Calu3 (cell line): ENCODE data around the gene BCOR. TPM values are rescaled to one million over a fixed set of nuclear protein-coding genes. Genes with fewer than 3 reads are reported as not detected.

ENCODE experiments used
- BruUV-seq: library from RNA; stranded (reverse); fragments of 400-500 nt; replicated peaks from 2 replicates; lab custom pipeline; 2021; lab: Mats Ljungman, UMichigan
- CTCF ChIA-PET: fragments of 300-600 bp; sonication (Branson Sonifier 250); formaldehyde crosslinking; loops from one replicate; lab custom pipeline; 2022; ENCODE audit warnings: antibody characterized with exemption; lab: Charles Lee
- DNase-seq: peaks from one replicate; pipeline ENCODE4 v3.0.0; 2022
- H3K27ac Mint-ChIP-seq: one replicate; pipeline ENCODE4 v1.8.0; 2022; ENCODE audit warnings: mixed read lengths; ENCODE audit not compliant: unreplicated experiment
- H3K27me3 Mint-ChIP-seq: one replicate; pipeline ENCODE4 v1.8.0; 2022; ENCODE audit warnings: mixed read lengths; ENCODE audit not compliant: unreplicated experiment
- H3K36me3 Mint-ChIP-seq: one replicate; pipeline ENCODE4 v1.8.0; 2022; ENCODE audit warnings: mild to moderate bottlenecking, moderate library complexity, mixed read lengths; ENCODE audit not compliant: insufficient read depth, unreplicated experiment
- H3K4me1 Mint-ChIP-seq: one replicate; pipeline ENCODE4 v1.8.0; 2022; ENCODE audit warnings: mild to moderate bottlenecking, low read depth, mixed read lengths; ENCODE audit not compliant: unreplicated experiment
- H3K4me3 Mint-ChIP-seq: one replicate; pipeline ENCODE4 v1.8.0; 2022; ENCODE audit warnings: mild to moderate bottlenecking, low read depth, moderate library complexity, mixed read lengths; ENCODE audit not compliant: unreplicated experiment
- H3K9me3 Mint-ChIP-seq: one replicate; pipeline ENCODE4 v1.8.0; 2022; ENCODE audit warnings: low read depth, mixed read lengths; ENCODE audit not compliant: unreplicated experiment
- intact Hi-C: fragments of 100-400 bp; cut with micrococcal nuclease; formaldehyde crosslinking; loops from one replicate; pipeline ENCODE4 v1.10.0; 2022; ENCODE audit not compliant: unreplicated experiment
- total RNA-seq: library from RNA; stranded (reverse); gene quantifications from 2 replicates; pipeline ENCODE4 v1.2.3, GENCODE V29; 2022
- TF ChIP-seq, protein P1 (sequence below): fragments of 200-600 bp; IDR thresholded peaks from one replicate; pipeline ENCODE4 v1.8.0; 2022; ENCODE audit warnings: antibody characterized with exemption; ENCODE audit not compliant: unreplicated experiment

Gene BCOR
- total RNA-seq, 1 experiment from 2014 or later: 21.1 TPM

DNA sequence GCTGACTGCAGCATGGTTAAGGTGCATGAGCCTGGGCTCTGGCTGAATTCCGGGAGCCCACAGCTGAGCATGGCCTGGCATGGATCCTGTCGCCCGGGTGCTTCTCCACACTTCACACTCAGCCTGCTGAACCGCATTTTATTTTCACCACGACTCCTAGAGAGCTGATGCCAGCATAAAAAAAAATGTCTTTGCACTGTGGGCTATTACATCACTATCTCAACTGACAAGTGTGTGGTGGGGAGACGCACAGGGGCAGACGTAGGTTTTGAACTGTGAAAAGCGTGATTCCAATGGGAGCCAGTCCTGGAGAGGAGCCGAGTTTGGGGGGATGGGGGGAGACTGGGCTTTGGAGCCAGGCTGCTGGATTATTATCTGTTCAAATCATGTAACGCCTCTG, 36.8 kb downstream of the BCOR start:
- Mint-ChIP-seq H3K36me3 (peaks cover 2% of the 10 kb centered on the region), H3K4me3 (no peak overlapping the region), H3K27ac (no peak overlapping the region), H3K9me3 (no peaks in the 10 kb centered on the region), H3K27me3 (no peaks in the 10 kb centered on the region), H3K4me1 (no peaks in the 10 kb centered on the region)
- TF ChIP-seq, protein P1, sequence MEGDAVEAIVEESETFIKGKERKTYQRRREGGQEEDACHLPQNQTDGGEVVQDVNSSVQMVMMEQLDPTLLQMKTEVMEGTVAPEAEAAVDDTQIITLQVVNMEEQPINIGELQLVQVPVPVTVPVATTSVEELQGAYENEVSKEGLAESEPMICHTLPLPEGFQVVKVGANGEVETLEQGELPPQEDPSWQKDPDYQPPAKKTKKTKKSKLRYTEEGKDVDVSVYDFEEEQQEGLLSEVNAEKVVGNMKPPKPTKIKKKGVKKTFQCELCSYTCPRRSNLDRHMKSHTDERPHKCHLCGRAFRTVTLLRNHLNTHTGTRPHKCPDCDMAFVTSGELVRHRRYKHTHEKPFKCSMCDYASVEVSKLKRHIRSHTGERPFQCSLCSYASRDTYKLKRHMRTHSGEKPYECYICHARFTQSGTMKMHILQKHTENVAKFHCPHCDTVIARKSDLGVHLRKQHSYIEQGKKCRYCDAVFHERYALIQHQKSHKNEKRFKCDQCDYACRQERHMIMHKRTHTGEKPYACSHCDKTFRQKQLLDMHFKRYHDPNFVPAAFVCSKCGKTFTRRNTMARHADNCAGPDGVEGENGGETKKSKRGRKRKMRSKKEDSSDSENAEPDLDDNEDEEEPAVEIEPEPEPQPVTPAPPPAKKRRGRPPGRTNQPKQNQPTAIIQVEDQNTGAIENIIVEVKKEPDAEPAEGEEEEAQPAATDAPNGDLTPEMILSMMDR: no peak
- BruUV-seq: no TSS peak
- CTCF ChIA-PET: no interaction called here
- intact Hi-C loops: no loop called here
- no peak for DNase-seq

DNA sequence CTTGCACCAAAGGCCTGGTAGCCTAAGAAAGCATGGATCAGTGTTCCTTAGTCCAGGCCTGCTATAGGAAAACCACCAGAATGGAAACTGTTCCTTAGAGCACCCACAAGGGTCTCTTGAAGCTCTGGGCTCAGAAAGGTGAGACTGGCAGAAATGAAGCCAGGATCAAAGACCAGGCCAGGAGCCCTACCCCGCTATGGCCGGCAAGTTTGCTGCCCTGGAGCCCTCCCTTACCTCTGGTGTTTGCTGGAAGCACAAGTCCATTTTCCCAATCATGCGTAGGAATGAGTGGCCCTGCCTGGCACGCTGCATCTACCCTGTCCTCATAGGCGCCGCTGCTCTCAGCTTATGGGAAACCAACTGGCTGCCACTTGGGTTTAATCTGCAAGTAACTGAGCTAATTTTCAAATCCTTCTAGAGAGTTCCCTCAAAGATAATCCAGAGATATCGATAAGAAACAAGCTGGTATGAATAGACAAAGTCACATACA, 37.4 kb downstream of the BCOR start:
- no peak overlapping the region for H3K4me3 Mint-ChIP-seq
- BruUV-seq: no TSS peak
- intact Hi-C loops: no loop called here
- H3K36me3 Mint-ChIP-seq: peaks cover 5% of the 10 kb centered on the region
- no peaks in the 10 kb centered on the region for H3K27me3 Mint-ChIP-seq
- H3K4me1 Mint-ChIP-seq: no peaks in the 10 kb centered on the region
- CTCF ChIA-PET: no interaction called here
- H3K27ac Mint-ChIP-seq: no peak overlapping the region
- no peak for DNase-seq
- TF ChIP-seq, protein P1: no peak
- no peaks in the 10 kb centered on the region for H3K9me3 Mint-ChIP-seq

DNA sequence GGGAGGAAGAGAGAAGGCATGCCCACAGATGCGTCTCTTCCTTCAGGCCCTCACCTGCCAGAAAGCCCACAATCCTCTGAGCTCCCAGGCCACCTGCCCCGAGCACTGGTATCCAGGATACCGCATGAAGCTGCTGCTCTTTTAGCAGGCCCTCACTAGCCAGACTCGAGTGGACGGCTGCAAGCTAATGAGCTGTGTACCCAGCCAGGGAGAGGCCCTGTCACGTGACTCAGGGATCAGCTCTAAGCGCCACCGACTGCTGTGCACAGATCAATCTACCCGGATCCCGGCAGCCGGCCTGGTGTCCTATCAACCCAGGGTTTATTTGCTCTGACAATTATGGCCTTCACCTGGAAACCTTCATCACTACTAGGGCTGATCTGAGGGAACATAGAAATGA, 39.0 kb downstream of the BCOR start:
- no TSS peak for BruUV-seq
- H3K4me3 Mint-ChIP-seq: no peak overlapping the region
- no peaks in the 10 kb centered on the region for H3K9me3 Mint-ChIP-seq
- no peak for DNase-seq
- no peak overlapping the region for H3K27ac Mint-ChIP-seq
- no peaks in the 10 kb centered on the region for H3K4me1 Mint-ChIP-seq
- CTCF ChIA-PET: no interaction called here
- no peaks in the 10 kb centered on the region for H3K27me3 Mint-ChIP-seq
- TF ChIP-seq, protein P1: no peak
- peaks cover 14% of the 10 kb centered on the region for H3K36me3 Mint-ChIP-seq
- intact Hi-C loops: no loop called here

DNA sequence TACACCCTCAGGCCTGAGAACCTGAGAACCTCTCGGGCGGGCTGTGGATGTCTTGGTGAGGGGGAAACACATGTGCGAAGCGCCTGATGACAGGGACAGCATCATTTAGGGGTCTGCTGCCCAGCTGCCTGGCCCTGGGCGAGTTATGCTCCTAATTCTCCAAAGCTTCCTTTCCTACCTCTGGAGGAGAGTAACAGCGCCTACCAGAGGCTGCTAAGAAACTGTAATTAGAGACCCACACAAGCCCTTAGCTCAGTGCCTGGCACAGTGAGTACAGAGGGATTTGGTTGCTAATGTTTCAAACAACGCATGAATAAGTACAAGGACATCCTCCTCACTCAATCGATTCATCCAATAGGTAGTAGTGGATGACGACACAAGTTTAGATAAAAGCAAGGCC, 40.4 kb downstream of the BCOR start:
- BruUV-seq: no TSS peak
- H3K36me3 Mint-ChIP-seq: peaks cover 15% of the 10 kb centered on the region
- no peak for DNase-seq
- intact Hi-C loops: no loop called here
- H3K27me3 Mint-ChIP-seq: no peaks in the 10 kb centered on the region
- H3K27ac Mint-ChIP-seq: no peak overlapping the region
- CTCF ChIA-PET: no interaction called here
- TF ChIP-seq, protein P1: no peak
- H3K4me3 Mint-ChIP-seq: no peak overlapping the region
- H3K4me1 Mint-ChIP-seq: no peaks in the 10 kb centered on the region
- no peaks in the 10 kb centered on the region for H3K9me3 Mint-ChIP-seq
